Measurements from ENCODE around the gene RELN. TPM values are rescaled to one million over a fixed set of nuclear protein-coding genes. Genes with fewer than 3 reads are reported as not detected.

Gene RELN
- total and polyA plus RNA-seq, 10 of the 15 experiments (the other 5 are each of a cell fraction or from before 2014, with no cell fraction given), result 0.11 to 0.21 TPM; not detected in 8

DNA sequence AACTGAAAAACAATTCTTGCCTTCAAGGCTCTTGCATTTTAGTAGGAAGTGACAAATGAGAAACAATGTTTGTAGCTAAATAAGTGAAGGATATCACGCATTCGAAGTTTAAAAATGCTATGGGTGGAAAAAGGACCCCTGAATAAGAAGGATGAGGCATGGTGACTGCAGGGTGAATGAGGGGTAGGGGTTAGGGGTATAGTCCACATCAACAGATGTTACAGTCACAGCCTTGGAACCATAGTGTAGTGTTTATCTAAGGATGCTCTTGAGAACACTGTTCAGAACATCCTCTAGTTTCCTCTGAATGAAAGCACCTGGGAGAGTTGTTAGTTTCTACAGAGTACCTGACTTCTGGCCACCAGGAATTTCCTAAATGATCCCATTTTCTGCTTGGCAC is 157.0 kb downstream of the RELN start (continued):
- TF ChIP-seq MXI1 (IDR thresholded peaks at IDR 0.05; ENCODE audit: low read depth, low read length) (no peak), BMI1 (IDR thresholded peaks at IDR 0.05; ENCODE audit: borderline replicate concordance) (no peak)

GRCh38 chr7:103824251-103824650 is 165.2 kb downstream of the RELN start:
- ATAC-seq (no peak), FAIRE-seq (no peak), DNase-seq (ENCODE audit: low read depth, low spot score) (no peak)
- in situ Hi-C loops (cut with MboI) (no loop called here), intact Hi-C loops (cut with micrococcal nuclease; ENCODE audit: unreplicated experiment) (no loop called here)
- no peaks in the 10 kb centered on the region for H3K79me2 ChIP-seq (ENCODE audit: control insufficient read depth, insufficient read depth, low read length)
- no peak overlapping the region for H3K9ac ChIP-seq (ENCODE audit: control insufficient read depth, insufficient read depth, low read length)
- no peaks in the 10 kb centered on the region for H4K20me1 ChIP-seq (ENCODE audit: control insufficient read depth, insufficient read depth)
- H3K4me1 ChIP-seq (ENCODE audit: control insufficient read depth, insufficient read depth, low read length), result no peaks in the 10 kb centered on the region
- H2AFZ ChIP-seq (ENCODE audit: control insufficient read depth, low read depth, low read length), result no peak overlapping the region
- RAD21 ChIA-PET (ENCODE audit: unreplicated experiment), result no interaction called here
- H3K36me3 ChIP-seq (ENCODE audit: control insufficient read depth in 2 of 2, insufficient read depth in 2 of 2, low read length in 1 of 2), result no peaks in the 10 kb centered on the region
- SMC1A ChIA-PET (ENCODE audit: uncharacterized antibody, unreplicated experiment), result no interaction called here
- CTCF ChIA-PET, result no interaction called here
- no peaks in the 10 kb centered on the region for H3K9me3 ChIP-seq (replicated peaks; ENCODE audit: control insufficient read depth, insufficient read depth, low read length)
- H3K27ac ChIP-seq (ENCODE audit: control insufficient read depth, insufficient read depth), result no peak overlapping the region
- no peaks in the 10 kb centered on the region for H3K27me3 ChIP-seq (replicated peaks in 1 of 2; ENCODE audit: control insufficient read depth in 2 of 2, insufficient read depth in 2 of 2, low read length in 1 of 2)
- POLR2A ChIA-PET, result no interaction called here
- TF ChIP-seq, protein P1, sequence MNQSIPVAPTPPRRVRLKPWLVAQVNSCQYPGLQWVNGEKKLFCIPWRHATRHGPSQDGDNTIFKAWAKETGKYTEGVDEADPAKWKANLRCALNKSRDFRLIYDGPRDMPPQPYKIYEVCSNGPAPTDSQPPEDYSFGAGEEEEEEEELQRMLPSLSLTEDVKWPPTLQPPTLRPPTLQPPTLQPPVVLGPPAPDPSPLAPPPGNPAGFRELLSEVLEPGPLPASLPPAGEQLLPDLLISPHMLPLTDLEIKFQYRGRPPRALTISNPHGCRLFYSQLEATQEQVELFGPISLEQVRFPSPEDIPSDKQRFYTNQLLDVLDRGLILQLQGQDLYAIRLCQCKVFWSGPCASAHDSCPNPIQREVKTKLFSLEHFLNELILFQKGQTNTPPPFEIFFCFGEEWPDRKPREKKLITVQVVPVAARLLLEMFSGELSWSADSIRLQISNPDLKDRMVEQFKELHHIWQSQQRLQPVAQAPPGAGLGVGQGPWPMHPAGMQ (IDR thresholded peaks at IDR 0.05; ENCODE audit: borderline replicate concordance), result no peak
- no peak for TF ChIP-seq HDAC2 (IDR thresholded peaks at IDR 0.05)
- TF ChIP-seq USF2 (IDR thresholded peaks at IDR 0.05; ENCODE audit: borderline replicate concordance, low read depth, low read length), result no peak
- TF ChIP-seq ZSCAN29 (IDR thresholded peaks at IDR 0.05), result no peak
- TF ChIP-seq EP300 (IDR thresholded peaks at IDR 0.05; ENCODE audit: borderline replicate concordance in 1 of 2, control insufficient read depth in 1 of 2, low read depth in 2 of 2, low read length in 2 of 2), result no peak
- no peak for TF ChIP-seq NR2C2 (IDR thresholded peaks at IDR 0.05; ENCODE audit: borderline replicate concordance, control insufficient read depth, insufficient read length, low read depth)
- TF ChIP-seq YY1 (IDR thresholded peaks at IDR 0.05; ENCODE audit: low read depth, low read length), result no peak
- TF ChIP-seq ZBED1 (IDR thresholded peaks at IDR 0.05; ENCODE audit: borderline replicate concordance), result no peak
- no peak for TF ChIP-seq RELB (IDR thresholded peaks at IDR 0.05; ENCODE audit: low read depth)
- no peak for TF ChIP-seq E2F8 (IDR thresholded peaks at IDR 0.05; ENCODE audit: low read depth, partially characterized antibody)
- no peak for TF ChIP-seq SRF (IDR thresholded peaks at IDR 0.05; ENCODE audit: low read depth in 2 of 2, low read length in 2 of 2)
- H3K4me2 ChIP-seq (ENCODE audit: control insufficient read depth, insufficient read depth), result no peak overlapping the region
- no TSS peak for BruUV-seq (replicated peaks)
- H3K4me3 ChIP-seq, result no peak overlapping the region

All from GM12878 (cell line).